RWPE1 (cell line): ENCODE data around the gene NXN.
"Not testable (repeated sequence)": the region's sequence is repeated elsewhere in the genome, so short reads cannot be mapped to it uniquely, and the experiment has no call there.

Experiments
- CTCF ChIA-PET: fragments of 350-600 bp; sonication (Branson Sonifier 250); formaldehyde crosslinking; extraction: SDS; loops from one replicate; lab custom pipeline; 2021; lab: Yijun Ruan, JAX
- POLR2A ChIA-PET: fragments of 400-600 bp; formaldehyde crosslinking; extraction: SDS; loops from one replicate; lab custom pipeline; 2020; ENCODE audit warnings: antibody characterized with exemption; ENCODE audit not compliant: low non-redundant PET; lab: Yijun Ruan, JAX
- DNase-seq: peaks from one replicate; pipeline ENCODE4 v3.0.0; 2012; ENCODE audit warnings: low spot score
- H3K27ac ChIP-seq: fragments of 450-650 bp; 2 replicates; pipeline ENCODE4 v1.5.1; 2017
- TF ChIP-seq, protein P1 (sequence below): fragments of 450-650 bp; conservative IDR thresholded peaks from 2 replicates; pipeline ENCODE4 v1.5.1; 2017; ENCODE audit warnings: low read depth, mild to moderate bottlenecking

Gene NXN

GRCh38 chr17:1000597-1001461 lies 21.3 kb upstream of the NXN start:
- ChIA-PET POLR2A (no interaction called here), CTCF (interaction anchor here (0.7 to 3.0 kb wide), 2 partner anchors 40 to 55 kb away, joined by 3 to 14 read pairs; no protein-coding TSS in a partner anchor)
- DNase-seq = no peak
- TF ChIP-seq, protein P1, sequence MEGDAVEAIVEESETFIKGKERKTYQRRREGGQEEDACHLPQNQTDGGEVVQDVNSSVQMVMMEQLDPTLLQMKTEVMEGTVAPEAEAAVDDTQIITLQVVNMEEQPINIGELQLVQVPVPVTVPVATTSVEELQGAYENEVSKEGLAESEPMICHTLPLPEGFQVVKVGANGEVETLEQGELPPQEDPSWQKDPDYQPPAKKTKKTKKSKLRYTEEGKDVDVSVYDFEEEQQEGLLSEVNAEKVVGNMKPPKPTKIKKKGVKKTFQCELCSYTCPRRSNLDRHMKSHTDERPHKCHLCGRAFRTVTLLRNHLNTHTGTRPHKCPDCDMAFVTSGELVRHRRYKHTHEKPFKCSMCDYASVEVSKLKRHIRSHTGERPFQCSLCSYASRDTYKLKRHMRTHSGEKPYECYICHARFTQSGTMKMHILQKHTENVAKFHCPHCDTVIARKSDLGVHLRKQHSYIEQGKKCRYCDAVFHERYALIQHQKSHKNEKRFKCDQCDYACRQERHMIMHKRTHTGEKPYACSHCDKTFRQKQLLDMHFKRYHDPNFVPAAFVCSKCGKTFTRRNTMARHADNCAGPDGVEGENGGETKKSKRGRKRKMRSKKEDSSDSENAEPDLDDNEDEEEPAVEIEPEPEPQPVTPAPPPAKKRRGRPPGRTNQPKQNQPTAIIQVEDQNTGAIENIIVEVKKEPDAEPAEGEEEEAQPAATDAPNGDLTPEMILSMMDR = no peak
- H3K27ac ChIP-seq = peak overlapping the region; percentile 58

GRCh38 chr17:998111-998510 lies 18.5 kb upstream of the NXN start:
- CTCF ChIA-PET = interaction anchor here (0.8 kb wide), 1 partner anchor 215 kb away, joined by 3 read pairs; no protein-coding TSS in a partner anchor
- DNase-seq = no peak
- H3K27ac ChIP-seq = no peak overlapping the region
- POLR2A ChIA-PET = no interaction called here
- TF ChIP-seq, protein P1 = no peak

GRCh38 chr17:996554-997344 lies 17.2 kb upstream of the NXN start, which contains the start of gene TIMM22:
Gene TIMM22 (plus strand): TSS chr17:997129. CDS start chr17:997143, 14 bp downstream.
- POLR2A ChIA-PET = interaction anchor here (0.5 kb wide), 1 partner anchor 271 kb away, joined by 3 read pairs; no protein-coding TSS in a partner anchor
- peak within 1 kb of the TSS; percentile 91 for H3K27ac ChIP-seq
- CTCF ChIA-PET = interaction anchor here (0.6 to 1.5 kb wide), 8 partner anchors 60 to 1030 kb away, joined by 3 to 8 read pairs (median 3); partner anchors contain the start of gene GEMIN4
- TF ChIP-seq, protein P1 = peak; percentile 99
- DNase-seq = peak; percentile 95

GRCh38 chr17:995324-995723 lies 15.7 kb upstream of the NXN start:
- CTCF ChIA-PET, DNase-seq, H3K27ac ChIP-seq, POLR2A ChIA-PET: not testable (repeated sequence)

- H3K27ac ChIP-seq = no peak overlapping the region
- ChIA-PET POLR2A (interaction anchor here (0.6 kb wide), 1 partner anchor 138 kb away, joined by 3 read pairs; no protein-coding TSS in a partner anchor), CTCF (interaction anchor here (1.1 kb wide), 1 partner anchor 12 kb away, joined by 4 read pairs; no protein-coding TSS in a partner anchor)
- TF ChIP-seq, protein P1 = no peak
- DNase-seq = no peak
Measured at GRCh38 chr17:992933-993332, 13.4 kb upstream of the NXN start.

DNA sequence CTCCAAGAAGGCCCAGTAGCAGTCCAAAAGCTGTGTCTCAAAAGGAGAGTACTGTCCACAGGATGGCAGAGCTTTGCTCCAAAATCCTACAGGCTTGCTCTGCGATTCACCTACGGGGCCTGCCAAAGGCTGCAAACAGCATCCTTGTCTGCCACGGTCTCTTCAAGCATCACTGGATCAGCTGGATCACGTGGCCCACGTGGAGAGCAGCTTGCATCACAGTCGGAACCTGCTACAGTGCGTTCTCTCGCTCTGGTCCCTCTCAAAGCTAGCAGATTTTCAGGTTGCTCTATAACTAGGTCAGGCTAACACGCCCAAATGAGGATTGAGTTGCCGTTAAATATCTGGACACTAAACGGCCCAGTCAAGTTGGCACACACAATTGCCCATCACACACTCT lies 9.0 kb upstream of the NXN start:
- no peak overlapping the region for H3K27ac ChIP-seq
- DNase-seq = no peak
- ChIA-PET CTCF (interaction anchor here (0.7 kb wide), 1 partner anchor 214 kb away, joined by 10 read pairs; no protein-coding TSS in a partner anchor), POLR2A (no interaction called here)
- TF ChIP-seq, protein P1 = no peak
